ENCODE measurements around the gene SYT15. TPM values are rescaled to one million over a fixed set of nuclear protein-coding genes. Genes with fewer than 3 reads are reported as not detected.
A peak's percentile ranks its signal among the peaks of the same experiment; 100 is the strongest.

The SYT15 gene
- total RNA-seq, 1 experiment from 2014 or later = 0.43 TPM

- no peaks in the 10 kb centered on the region for H3K9me3 Mint-ChIP-seq (ENCODE audit: unreplicated experiment)
- Histone ChIP-seq H3K27me3 (replicated peaks; ENCODE audit: control insufficient read depth, insufficient read depth, low read length) (no peaks in the 10 kb centered on the region), H3K4me1 (peaks cover 49% of the 10 kb centered on the region), H3K9me3 (no peaks in the 10 kb centered on the region), H3K4me3 (ENCODE audit: low read depth, low read length) (peak within 1 kb of the TSS; percentile 28), H3K36me3 (ENCODE audit: control insufficient read depth, insufficient read depth, low read length) (no peaks in the 10 kb centered on the region)
- ChIA-PET CTCF (no interaction called here), POLR2A (no interaction called here)
- H3K4me1 Mint-ChIP-seq (ENCODE audit: low read depth, unreplicated experiment) = no peaks in the 10 kb centered on the region
- no TSS peak for BruUV-seq (replicated peaks)
- H3K27ac Mint-ChIP-seq (ENCODE audit: unreplicated experiment) = peak within 1 kb of the TSS; percentile 40
- no peaks in the 10 kb centered on the region for H3K27me3 Mint-ChIP-seq (ENCODE audit: insufficient read depth, unreplicated experiment)
- H3K36me3 Mint-ChIP-seq (ENCODE audit: insufficient read depth, unreplicated experiment) = no peaks in the 10 kb centered on the region
- intact Hi-C loops (cut with micrococcal nuclease; ENCODE audit: unreplicated experiment) = no loop called here
- H3K4me3 Mint-ChIP-seq (ENCODE audit: unreplicated experiment) = peak within 1 kb of the TSS; percentile 66
- peak; percentile 25 to 48 for DNase-seq
- no peak for TF ChIP-seq CTCF (IDR thresholded peaks at IDR 0.05; ENCODE audit: insufficient read depth in 1 of 2, low read depth in 1 of 2, low read length in 1 of 2, severe bottlenecking in 1 of 2, unreplicated experiment in 1 of 2)
Measured at GRCh38 chr10:46556515-46557318, 22.2 kb upstream of the SYT15 start, which contains the start of gene GPRIN2. Gene GPRIN2 (minus strand): TSS chr10:46556658. CDS start chr10:46550736, 5,922 bp downstream.

GRCh38 chr10:46557319-46558121, 21.4 kb upstream of the SYT15 start:
- intact Hi-C loops (cut with micrococcal nuclease; ENCODE audit: unreplicated experiment) = no loop called here
- ChIA-PET CTCF (interaction anchor here (1.8 kb wide), 1 partner anchor 13 kb away, joined by 7 read pairs; no protein-coding TSS in a partner anchor), POLR2A (no interaction called here)
- H3K36me3 Mint-ChIP-seq (ENCODE audit: insufficient read depth, unreplicated experiment) = no peaks in the 10 kb centered on the region
- no peak overlapping the region for H3K4me3 ChIP-seq (ENCODE audit: low read depth, low read length)
- no TSS peak for BruUV-seq (replicated peaks)
- peak; percentile 21 to 50 for DNase-seq
- H3K4me1 ChIP-seq = peaks cover 43% of the 10 kb centered on the region
- peak overlapping the region; percentile 61 for H3K4me3 Mint-ChIP-seq (ENCODE audit: unreplicated experiment)
- no peaks in the 10 kb centered on the region for H3K9me3 ChIP-seq
- TF ChIP-seq CTCF (IDR thresholded peaks at IDR 0.05; ENCODE audit: insufficient read depth in 1 of 2, low read depth in 1 of 2, low read length in 1 of 2, severe bottlenecking in 1 of 2, unreplicated experiment in 1 of 2) = no peak
- H3K4me1 Mint-ChIP-seq (ENCODE audit: low read depth, unreplicated experiment) = no peaks in the 10 kb centered on the region
- H3K36me3 ChIP-seq (ENCODE audit: control insufficient read depth, insufficient read depth, low read length) = no peaks in the 10 kb centered on the region
- no peaks in the 10 kb centered on the region for H3K27me3 ChIP-seq (replicated peaks; ENCODE audit: control insufficient read depth, insufficient read depth, low read length)
- H3K9me3 Mint-ChIP-seq (ENCODE audit: unreplicated experiment) = no peaks in the 10 kb centered on the region
- no peak overlapping the region for H3K27ac Mint-ChIP-seq (ENCODE audit: unreplicated experiment)
- no peaks in the 10 kb centered on the region for H3K27me3 Mint-ChIP-seq (ENCODE audit: insufficient read depth, unreplicated experiment)

GRCh38 chr10:46558122-46558391, 20.9 kb upstream of the SYT15 start:
- peak in 1 of 2 experiments; percentile 22 for DNase-seq
- ChIA-PET POLR2A (interaction anchor here (1.0 kb wide), 1 partner anchor 18 kb away, joined by 4 read pairs; no protein-coding TSS in a partner anchor), CTCF (interaction anchor here (1.0 to 1.8 kb wide), 3 partner anchors 13 to 1218 kb away, joined by 6 to 8 read pairs (median 7); no protein-coding TSS in a partner anchor)
- no peaks in the 10 kb centered on the region for H3K4me1 Mint-ChIP-seq (ENCODE audit: low read depth, unreplicated experiment)
- Histone ChIP-seq H3K4me3 (ENCODE audit: low read depth, low read length) (no peak overlapping the region), H3K27me3 (replicated peaks; ENCODE audit: control insufficient read depth, insufficient read depth, low read length) (no peaks in the 10 kb centered on the region), H3K9me3 (no peaks in the 10 kb centered on the region), H3K36me3 (ENCODE audit: control insufficient read depth, insufficient read depth, low read length) (no peaks in the 10 kb centered on the region), H3K4me1 (peaks cover 37% of the 10 kb centered on the region)
- no peak overlapping the region for H3K27ac Mint-ChIP-seq (ENCODE audit: unreplicated experiment)
- no peaks in the 10 kb centered on the region for H3K9me3 Mint-ChIP-seq (ENCODE audit: unreplicated experiment)
- BruUV-seq (replicated peaks) = no TSS peak
- H3K36me3 Mint-ChIP-seq (ENCODE audit: insufficient read depth, unreplicated experiment) = no peaks in the 10 kb centered on the region
- intact Hi-C loops (cut with micrococcal nuclease; ENCODE audit: unreplicated experiment) = no loop called here
- no peak overlapping the region for H3K4me3 Mint-ChIP-seq (ENCODE audit: unreplicated experiment)
- H3K27me3 Mint-ChIP-seq (ENCODE audit: insufficient read depth, unreplicated experiment) = no peaks in the 10 kb centered on the region
- no peak for TF ChIP-seq CTCF (IDR thresholded peaks at IDR 0.05; ENCODE audit: insufficient read depth in 1 of 2, low read depth in 1 of 2, low read length in 1 of 2, severe bottlenecking in 1 of 2, unreplicated experiment in 1 of 2)
